NCI-H524 (cell line): ENCODE results near the gene CCDC102B.
A peak's percentile ranks its signal among the peaks of the same experiment; 100 is the strongest.

Experiments
- DNase-seq, 2 experiments: peaks; one replicate each; lab custom pipeline; 2025; lab: John Stamatoyannopoulos, UW

CCDC102B gene

GRCh38 chr18:68909579-68909978 lies 111.7 kb downstream of the CCDC102B start:
- DNase-seq, result no peak

- peak in 1 of 2 experiments; percentile 36 for DNase-seq
Observed at GRCh38 chr18:68915061-68915460, 117.2 kb downstream of the CCDC102B start.

GRCh38 chr18:68916734-68917133 lies 118.9 kb downstream of the CCDC102B start:
- DNase-seq, result no peak

GRCh38 chr18:68918216-68918615 lies 120.3 kb downstream of the CCDC102B start:
- DNase-seq, result no peak

- DNase-seq, result no peak
Observed at GRCh38 chr18:68919900-68920299, 122.0 kb downstream of the CCDC102B start.

GRCh38 chr18:68922392-68922791 lies 124.5 kb downstream of the CCDC102B start:
- DNase-seq, result no peak

- DNase-seq, result peak in 1 of 2 experiments; percentile 38
Observed at GRCh38 chr18:68925268-68925667, 127.4 kb downstream of the CCDC102B start.

- no peak for DNase-seq
Observed at GRCh38 chr18:68928762-68929675, 131.1 kb downstream of the CCDC102B start.

- no peak for DNase-seq
Observed at GRCh38 chr18:68935686-68936085, 137.8 kb downstream of the CCDC102B start.

GRCh38 chr18:68937029-68937599 lies 139.2 kb downstream of the CCDC102B start:
- peak in 1 of 2 experiments; percentile 18 for DNase-seq

GRCh38 chr18:68940039-68940438 lies 142.2 kb downstream of the CCDC102B start:
- DNase-seq, result no peak

- DNase-seq, result no peak
Observed at GRCh38 chr18:68940754-68941153, 142.9 kb downstream of the CCDC102B start.

GRCh38 chr18:68942230-68942629 lies 144.3 kb downstream of the CCDC102B start:
- DNase-seq, result no peak

- peak in 1 of 2 experiments; percentile 9 for DNase-seq
Observed at GRCh38 chr18:68943861-68944260, 146.0 kb downstream of the CCDC102B start.

GRCh38 chr18:68944330-68944729 lies 146.4 kb downstream of the CCDC102B start:
- DNase-seq, result peak in 1 of 2 experiments; percentile 9

- DNase-seq, result no peak
Observed at GRCh38 chr18:68944826-68945225, 146.9 kb downstream of the CCDC102B start.

GRCh38 chr18:68948622-68949021 lies 150.7 kb downstream of the CCDC102B start:
- no peak for DNase-seq

GRCh38 chr18:68954738-68955137 lies 156.9 kb downstream of the CCDC102B start:
- no peak for DNase-seq

GRCh38 chr18:68956650-68957049 lies 158.8 kb downstream of the CCDC102B start:
- DNase-seq, result no peak

GRCh38 chr18:68960355-68960754 lies 162.5 kb downstream of the CCDC102B start:
- DNase-seq, result no peak

- no peak for DNase-seq
Observed at GRCh38 chr18:68962623-68963022, 164.7 kb downstream of the CCDC102B start.

- peak in 1 of 2 experiments; percentile 13 for DNase-seq
Observed at GRCh38 chr18:68965817-68966216, 167.9 kb downstream of the CCDC102B start.

GRCh38 chr18:68969027-68969426 lies 171.1 kb downstream of the CCDC102B start:
- DNase-seq, result no peak
